ENCODE results near the gene ITIH4.

DNA sequence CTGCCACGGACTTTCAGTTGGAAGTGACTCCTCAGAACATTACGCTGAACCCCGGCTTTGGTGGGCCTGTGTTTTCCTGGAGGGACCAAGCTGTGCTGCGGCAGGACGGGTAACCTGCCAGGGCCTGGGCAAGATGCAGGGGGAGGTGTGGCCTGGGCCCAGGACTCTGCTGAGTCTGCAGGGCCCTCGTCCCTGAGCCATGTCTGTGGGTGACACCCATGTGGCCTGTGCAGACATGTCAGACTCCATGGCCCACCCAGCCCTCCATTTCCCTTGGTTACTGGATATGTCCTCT is 40.8 kb downstream of the ITIH4 start:
- TF ChIP-seq, protein P1, sequence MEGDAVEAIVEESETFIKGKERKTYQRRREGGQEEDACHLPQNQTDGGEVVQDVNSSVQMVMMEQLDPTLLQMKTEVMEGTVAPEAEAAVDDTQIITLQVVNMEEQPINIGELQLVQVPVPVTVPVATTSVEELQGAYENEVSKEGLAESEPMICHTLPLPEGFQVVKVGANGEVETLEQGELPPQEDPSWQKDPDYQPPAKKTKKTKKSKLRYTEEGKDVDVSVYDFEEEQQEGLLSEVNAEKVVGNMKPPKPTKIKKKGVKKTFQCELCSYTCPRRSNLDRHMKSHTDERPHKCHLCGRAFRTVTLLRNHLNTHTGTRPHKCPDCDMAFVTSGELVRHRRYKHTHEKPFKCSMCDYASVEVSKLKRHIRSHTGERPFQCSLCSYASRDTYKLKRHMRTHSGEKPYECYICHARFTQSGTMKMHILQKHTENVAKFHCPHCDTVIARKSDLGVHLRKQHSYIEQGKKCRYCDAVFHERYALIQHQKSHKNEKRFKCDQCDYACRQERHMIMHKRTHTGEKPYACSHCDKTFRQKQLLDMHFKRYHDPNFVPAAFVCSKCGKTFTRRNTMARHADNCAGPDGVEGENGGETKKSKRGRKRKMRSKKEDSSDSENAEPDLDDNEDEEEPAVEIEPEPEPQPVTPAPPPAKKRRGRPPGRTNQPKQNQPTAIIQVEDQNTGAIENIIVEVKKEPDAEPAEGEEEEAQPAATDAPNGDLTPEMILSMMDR (IDR thresholded peaks at IDR 0.05) = no peak
- TF ChIP-seq POLR2A (IDR thresholded peaks at IDR 0.05) (no peak), POLR2AphosphoS5 (IDR thresholded peaks at IDR 0.05) (no peak)

Data from breast epithelium (tissue), 3 donors.